Measurements from ENCODE around the gene TADA1. TPM values are rescaled to one million over a fixed set of nuclear protein-coding genes. Genes with fewer than 3 reads are reported as not detected.

The TADA1 gene
- total RNA-seq, 1 experiment from 2014 or later, result 16.0 TPM

- Histone ChIP-seq H3K9me2 (ENCODE audit: insufficient read depth) (no peaks in the 10 kb centered on the region), H3K4me3 (replicated peaks in 1 of 2; ENCODE audit: low read depth in 1 of 2, low read length in 2 of 2) (no peak overlapping the region), H3K9me3 (ENCODE audit: control insufficient read depth in 1 of 2, insufficient read depth in 1 of 2, low read depth in 1 of 2, low read length in 2 of 2) (no peaks in the 10 kb centered on the region), H3K9ac (ENCODE audit: low read length) (no peak overlapping the region), H2AFZ (ENCODE audit: low read depth, low read length, poor library complexity, severe bottlenecking) (no peak overlapping the region), H3K36me3 (ENCODE audit: control insufficient read depth in 1 of 2, insufficient read depth in 2 of 2, low read length in 2 of 2) (peaks cover 53 to 66% of the 10 kb centered on the region in 2 experiments), H3K27me3 (ENCODE audit: insufficient read depth, low read length) (no peaks in the 10 kb centered on the region), H4K20me1 (ENCODE audit: insufficient read depth) (no peaks in the 10 kb centered on the region), H3K4me2 (ENCODE audit: low read length) (no peak overlapping the region), H3K4me1 (ENCODE audit: control insufficient read depth in 1 of 2, insufficient read depth in 2 of 2, low read length in 2 of 2) (peaks cover 1 to 21% of the 10 kb centered on the region in 2 experiments; a peak in 3 of 4 replicates), H3K27ac (ENCODE audit: low read depth, low read length) (no peak overlapping the region), H3K79me2 (ENCODE audit: insufficient read depth, low read length) (peaks cover 76% of the 10 kb centered on the region)
- ChIA-PET CTCF (no interaction called here), POLR2A (no interaction called here), RAD21 (ENCODE audit: low non-redundant PET in 1 of 2, low total read pairs in 2 of 2, uncharacterized antibody in 2 of 2, unreplicated experiment in 2 of 2) (no interaction called here)
- no TSS peak for BruUV-seq (replicated peaks)
- no peak for DNase-seq (ENCODE audit: low read depth, low spot score)
- TF ChIP-seq FOSL1 (IDR thresholded peaks at IDR 0.05; ENCODE audit: low read depth), result no peak
- TF ChIP-seq POLR2A (IDR thresholded peaks at IDR 0.05; ENCODE audit: borderline replicate concordance, extremely low read depth, insufficient read depth, insufficient read length), result no peak
- no peak for TF ChIP-seq EZH2 (IDR thresholded peaks at IDR 0.05)
- TF ChIP-seq POLR2AphosphoS5 (IDR thresholded peaks at IDR 0.05; ENCODE audit: low read depth, low read length), result no peak
- TF ChIP-seq ZFX (IDR thresholded peaks at IDR 0.05), result no peak
- TF ChIP-seq JUND (IDR thresholded peaks at IDR 0.05), result no peak
- no peak for TF ChIP-seq SP1 (IDR thresholded peaks at IDR 0.05; ENCODE audit: low read depth)
- TF ChIP-seq SIN3A (IDR thresholded peaks at IDR 0.05; ENCODE audit: low read depth), result no peak
- TF ChIP-seq MAX (IDR thresholded peaks at IDR 0.05), result no peak
- TF ChIP-seq CEBPB (IDR thresholded peaks at IDR 0.05; ENCODE audit: low read depth), result no peak
- no peak for TF ChIP-seq CBX3 (IDR thresholded peaks at IDR 0.05; ENCODE audit: low read depth)
- no peak for TF ChIP-seq TCF7L2 (IDR thresholded peaks at IDR 0.05; ENCODE audit: borderline replicate concordance, extremely low read depth, insufficient read depth, insufficient read length)
- no peak for TF ChIP-seq ELF1 (IDR thresholded peaks at IDR 0.05; ENCODE audit: borderline replicate concordance, low read depth)
- ATAC-seq, result no peak
- intact Hi-C loops (cut with micrococcal nuclease), result no loop called here
Measured at GRCh38 chr1:166843322-166843721, 32.7 kb downstream of the TADA1 start.
